Mononuclear cell (primary cell): Measurements from ENCODE around the gene POLR2J2. TPM values are rescaled to one million over a fixed set of nuclear protein-coding genes. Genes with fewer than 3 reads are reported as not detected.
A peak's percentile ranks its signal among the peaks of the same experiment; 100 is the strongest.
"Not testable (repeated sequence)": the region's sequence is repeated elsewhere in the genome, so short reads cannot be mapped to it uniquely, and the experiment has no call there.

Experiments used
- H3K27me3 ChIP-seq: 2 replicates; pipeline ENCODE4 v1.6.0; 2011; ENCODE audit warnings: low read length, control low read depth; ENCODE audit not compliant: insufficient read depth
- H3K4me1 ChIP-seq: 2 replicates; pipeline ENCODE4 v1.5.1; 2011; ENCODE audit warnings: mild to moderate bottlenecking, low read length, control low read depth; ENCODE audit not compliant: insufficient read depth
- H3K4me3 ChIP-seq: 2 replicates; pipeline ENCODE4 v1.5.1; 2011; ENCODE audit warnings: mild to moderate bottlenecking, low read length, moderate library complexity
- H3K9me3 ChIP-seq: 2 replicates; pipeline ENCODE4 v1.5.1; 2011; ENCODE audit warnings: low read depth, mild to moderate bottlenecking, control low read depth, low read length
- total RNA-seq: library from RNA; depleted of rRNA; stranded (reverse); fragments of >200 nt; gene quantifications from one replicate; pipeline ENCODE4 v1.2.3, GENCODE V29; 2012

POLR2J2 gene
- 7.9 TPM for total RNA-seq

DNA sequence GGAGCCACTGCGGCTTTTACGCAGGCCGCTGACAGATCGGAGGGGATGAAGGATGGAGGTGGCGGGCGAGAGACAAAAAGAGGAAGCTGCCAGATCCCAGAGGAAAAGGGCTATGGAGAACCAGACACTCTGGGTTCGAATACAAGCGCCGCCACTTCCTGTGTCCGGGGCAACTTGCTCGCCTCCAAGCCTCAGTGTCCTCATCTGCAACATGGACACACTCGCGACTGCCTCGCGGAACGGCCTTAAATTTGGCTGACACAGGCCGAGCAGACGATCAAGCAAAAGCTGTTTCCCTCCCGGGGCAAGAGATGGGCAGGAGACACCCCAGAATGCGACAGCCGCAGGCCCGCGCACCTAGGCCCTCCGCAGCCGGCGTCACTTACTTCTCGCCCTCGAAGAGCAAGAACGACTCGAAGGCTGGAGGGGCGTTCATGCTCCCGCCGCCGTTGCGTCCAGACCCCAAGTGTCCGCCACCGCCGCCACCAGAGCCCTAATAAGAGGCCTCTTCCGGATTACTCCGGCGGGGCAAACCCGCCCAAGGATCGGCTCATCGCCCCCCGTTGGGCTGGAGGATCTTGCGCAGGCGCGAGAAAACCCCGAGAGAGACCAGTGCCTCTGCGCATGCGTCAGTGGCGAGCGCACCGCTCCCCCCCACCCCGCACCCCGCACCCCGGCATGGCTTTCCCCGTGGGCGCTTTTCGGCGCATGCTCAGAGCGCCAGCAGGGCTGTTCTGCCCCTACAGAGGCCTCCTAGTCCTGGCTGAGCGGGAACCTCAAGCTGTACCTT, at the start of gene POLR2J2:
Gene POLR2J2, minus strand, starts transcription at position 498 of the 790 bp plus-strand sequence. Its CDS starts 62 bp downstream, at position 436.
- not testable (repeated sequence) for H3K9me3 ChIP-seq, H3K27me3 ChIP-seq, H3K4me1 ChIP-seq
- H3K4me3 ChIP-seq = peak within 1 kb of the TSS; percentile 52

DNA sequence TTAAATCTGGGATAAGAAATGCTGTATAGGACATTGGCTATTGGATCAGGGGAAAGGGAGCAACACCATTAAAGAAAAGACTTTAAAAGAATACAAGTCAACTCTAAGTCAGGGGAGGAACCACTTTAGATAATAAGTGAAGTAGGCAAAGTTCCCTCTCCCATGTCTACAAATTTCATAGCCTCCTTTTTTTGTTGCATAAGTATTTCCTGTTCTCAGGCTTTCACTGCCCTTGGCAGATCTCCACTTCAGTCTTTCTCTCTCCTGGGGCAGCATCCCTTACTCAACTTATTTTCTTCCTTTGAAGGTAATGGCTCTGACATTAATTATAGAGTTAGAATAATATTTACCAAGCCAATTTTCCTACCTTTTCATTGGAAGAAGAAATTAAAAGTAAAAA, 47.0 kb upstream of the POLR2J2 start:
- not testable (repeated sequence) for H3K4me3 ChIP-seq, H3K9me3 ChIP-seq, H3K27me3 ChIP-seq
- peaks cover 12% of the 10 kb centered on the region for H3K4me1 ChIP-seq

DNA sequence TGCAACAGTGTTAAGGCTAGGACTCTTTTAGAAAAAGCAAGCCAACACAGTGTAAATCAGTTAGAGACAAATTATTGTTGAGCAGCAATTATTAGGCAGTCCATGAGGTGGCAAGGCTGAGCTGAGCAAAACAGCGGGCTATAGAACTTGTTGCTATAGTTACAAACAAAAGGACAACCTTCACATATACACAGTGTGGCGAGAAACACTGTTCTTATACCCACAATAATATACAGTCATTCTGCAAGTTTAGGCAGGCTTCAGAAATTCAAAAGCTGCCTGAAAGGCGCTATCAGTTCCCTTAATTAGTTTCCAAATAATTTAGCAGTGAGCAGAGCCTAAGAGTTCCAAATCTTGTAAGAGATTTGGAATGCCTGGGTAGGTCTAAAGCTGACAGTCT, 44.3 kb upstream of the POLR2J2 start:
- H3K27me3 ChIP-seq, H3K9me3 ChIP-seq, H3K4me3 ChIP-seq: not testable (repeated sequence)
- H3K4me1 ChIP-seq = peaks cover 18% of the 10 kb centered on the region

DNA sequence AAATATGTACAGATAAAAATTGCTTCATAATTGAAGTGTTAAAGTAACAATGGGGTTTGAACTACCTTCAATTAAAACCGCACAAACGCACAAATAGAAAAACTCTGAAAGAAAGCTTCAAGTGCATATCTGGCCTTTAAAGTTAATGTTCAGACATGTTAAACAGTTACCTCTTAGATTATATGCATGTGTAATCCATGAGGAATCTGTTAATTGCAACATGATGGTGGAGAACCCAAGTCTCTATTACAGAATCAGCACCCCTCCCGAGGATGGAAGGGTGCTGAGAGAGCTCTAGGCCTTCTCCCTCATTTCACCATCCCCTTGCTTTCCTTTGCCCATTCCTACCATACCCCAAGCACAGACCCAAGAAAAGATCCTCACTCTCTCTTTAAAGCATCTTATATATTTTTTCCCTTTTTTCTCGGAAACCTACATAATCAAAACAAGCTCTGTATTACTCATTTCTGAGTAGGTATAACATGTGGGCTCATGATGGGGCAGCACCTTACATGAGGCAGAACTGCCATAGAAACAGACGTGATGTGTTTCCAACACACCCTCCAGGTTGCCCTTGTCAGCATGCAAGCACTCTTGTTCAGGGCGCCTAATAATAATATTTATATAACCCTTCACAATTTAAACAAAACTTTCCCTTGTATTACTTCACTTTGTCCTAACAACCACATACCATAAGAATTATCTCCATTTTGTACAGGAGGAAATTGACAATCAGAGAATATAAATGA, 43.5 kb upstream of the POLR2J2 start:
- H3K9me3 ChIP-seq, H3K4me3 ChIP-seq, H3K27me3 ChIP-seq: not testable (repeated sequence)
- H3K4me1 ChIP-seq = peaks cover 18% of the 10 kb centered on the region

GRCh38 chr7:102713691-102714080, 42.2 kb upstream of the POLR2J2 start:
- H3K4me1 ChIP-seq = peaks cover 13% of the 10 kb centered on the region
- H3K27me3 ChIP-seq, H3K4me3 ChIP-seq: not testable (repeated sequence)

DNA sequence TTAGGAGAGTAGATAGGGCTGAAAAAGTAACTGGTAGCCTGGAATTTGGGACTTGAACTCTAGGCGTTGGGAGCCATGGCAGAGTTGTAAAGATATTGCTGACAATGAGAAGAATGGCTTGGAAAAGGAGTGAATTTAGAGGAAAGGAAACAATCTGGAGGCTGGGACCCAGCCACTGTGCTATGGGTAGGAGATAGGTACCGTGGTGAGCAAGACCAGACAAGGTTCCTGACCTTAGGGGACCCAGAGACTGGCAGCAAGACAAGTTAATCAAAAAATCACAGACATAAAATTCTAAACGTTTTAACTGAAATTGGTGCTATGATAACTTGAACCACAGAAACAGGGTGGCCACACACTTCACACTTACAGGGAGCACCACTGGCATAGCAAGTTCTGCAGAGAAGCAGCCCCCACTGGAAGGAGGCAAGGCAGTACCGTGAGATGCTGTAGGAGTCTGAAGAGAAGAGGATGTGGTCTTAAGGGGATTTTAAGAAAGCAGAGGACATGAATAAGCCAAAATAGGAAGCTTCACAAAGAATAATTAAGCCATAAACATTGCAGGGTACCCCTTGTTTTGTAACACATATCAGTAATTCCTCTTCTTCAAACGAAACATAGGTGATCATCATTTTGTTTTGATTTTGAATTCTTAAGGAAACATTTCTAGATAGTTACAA, 41.7 kb upstream of the POLR2J2 start:
- H3K4me3 ChIP-seq, H3K27me3 ChIP-seq, H3K9me3 ChIP-seq: not testable (repeated sequence)
- H3K4me1 ChIP-seq = peaks cover 11% of the 10 kb centered on the region

More at GRCh38 chr7:102713691-102714080, 42.2 kb upstream of the POLR2J2 start:
- H3K9me3 ChIP-seq = not testable (repeated sequence)

DNA sequence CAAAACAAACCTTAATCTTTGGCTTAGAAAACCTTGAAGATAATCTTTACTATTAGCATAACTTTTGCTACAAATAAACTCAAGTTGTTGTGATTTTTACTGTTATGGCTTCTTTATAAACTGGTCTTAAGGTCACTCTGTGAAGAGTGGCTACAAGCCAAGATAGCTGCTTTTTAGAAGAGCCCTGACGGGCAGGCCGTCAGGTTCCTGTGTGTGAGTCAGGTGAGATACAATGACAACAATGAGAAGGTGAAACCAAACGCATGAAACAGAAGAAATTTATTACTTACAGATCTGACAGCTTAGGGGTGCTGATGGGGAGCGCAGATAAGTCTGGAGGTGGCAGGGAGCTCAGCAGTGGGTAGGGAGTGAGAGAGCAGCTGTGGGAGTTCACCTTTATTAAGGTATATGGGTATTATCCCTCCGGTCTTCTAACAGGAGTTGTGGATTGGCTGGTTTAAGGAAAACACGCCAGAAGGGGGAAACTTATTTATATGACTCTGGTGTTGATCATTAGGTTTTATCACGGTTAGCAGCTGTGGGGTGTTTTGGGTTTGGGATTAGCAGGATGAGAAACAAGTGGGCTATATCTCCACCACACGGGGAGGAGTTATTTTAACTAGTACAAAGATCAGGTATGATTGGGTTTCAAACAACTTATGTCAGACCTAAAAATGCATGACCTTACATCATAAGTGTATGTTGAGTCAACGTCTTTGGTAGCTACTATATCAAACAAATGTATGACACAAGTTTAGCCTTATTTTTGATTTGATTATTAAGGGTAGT, 27.7 kb upstream of the POLR2J2 start:
- H3K4me3 ChIP-seq, H3K4me1 ChIP-seq, H3K9me3 ChIP-seq, H3K27me3 ChIP-seq: not testable (repeated sequence)

DNA sequence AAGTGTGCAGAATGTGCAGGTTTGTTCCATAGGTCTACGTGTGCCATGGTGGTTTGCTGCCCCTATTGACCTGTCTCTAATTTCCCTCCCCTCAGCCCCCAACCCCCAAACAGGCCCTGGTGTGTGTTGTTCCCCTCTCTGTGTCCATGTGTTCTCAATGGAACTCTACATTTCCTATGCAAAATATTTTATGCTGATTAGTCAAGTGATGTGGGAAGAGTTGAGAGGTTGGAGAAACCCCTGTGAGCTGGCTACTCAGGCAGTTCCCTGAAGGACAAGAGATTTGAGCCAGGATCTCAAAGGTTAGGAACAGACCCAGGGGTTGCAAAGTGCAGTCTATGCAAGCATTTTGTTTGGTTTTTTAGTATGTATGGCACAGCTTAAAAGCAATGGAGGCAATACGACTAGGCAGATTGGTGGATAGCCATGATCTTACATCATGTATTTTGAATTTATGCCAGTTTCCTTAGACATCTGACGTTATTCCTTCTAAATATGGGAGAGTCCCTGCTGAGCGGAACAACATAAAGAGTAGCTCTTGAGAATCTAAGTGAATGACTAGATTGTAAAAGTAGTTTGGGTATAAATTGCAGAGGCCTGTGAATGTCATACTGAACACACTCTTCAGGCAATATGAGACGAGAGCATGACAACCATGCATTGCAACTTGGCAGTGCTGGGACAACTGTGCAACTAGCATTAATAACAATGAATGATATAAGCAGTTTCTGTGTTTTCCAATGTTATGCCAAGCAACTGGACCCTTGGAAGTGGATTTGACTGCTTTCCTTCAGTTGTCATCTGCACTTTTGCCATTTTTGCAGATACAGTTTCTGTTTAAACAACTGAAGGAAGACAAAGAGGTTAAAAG, 26.4 kb upstream of the POLR2J2 start:
- H3K9me3 ChIP-seq, H3K4me3 ChIP-seq, H3K27me3 ChIP-seq, H3K4me1 ChIP-seq: not testable (repeated sequence)

- not testable (repeated sequence) for H3K4me3 ChIP-seq, H3K9me3 ChIP-seq, H3K4me1 ChIP-seq, H3K27me3 ChIP-seq
These were observed 24.5 kb upstream of the POLR2J2 start for GRCh38 chr7:102696009-102696408.

DNA sequence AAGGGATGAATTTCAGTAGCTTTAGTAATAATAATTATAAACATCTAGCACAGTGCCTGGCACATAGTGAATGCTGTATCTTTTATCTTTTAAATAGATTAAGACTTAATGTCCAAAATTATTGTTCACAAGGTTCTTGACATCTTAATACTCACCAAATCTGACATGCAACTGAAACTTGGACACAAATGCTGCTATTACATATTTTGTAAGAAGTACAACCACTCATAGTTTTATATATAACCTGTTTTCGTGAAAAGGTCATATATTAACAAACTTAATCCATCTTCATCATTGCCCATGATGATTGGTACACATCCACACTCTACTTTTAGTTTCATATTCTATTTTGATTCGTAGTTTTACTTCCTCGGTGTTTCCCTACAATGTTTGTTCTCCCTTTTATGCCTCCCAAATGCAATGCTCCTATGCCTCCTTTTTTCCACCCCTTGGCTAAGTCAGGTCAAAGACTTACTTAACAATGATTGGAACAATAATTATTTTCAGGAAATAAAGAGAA, 23.6 kb upstream of the POLR2J2 start:
- H3K27me3 ChIP-seq, H3K4me1 ChIP-seq, H3K4me3 ChIP-seq, H3K9me3 ChIP-seq: not testable (repeated sequence)

DNA sequence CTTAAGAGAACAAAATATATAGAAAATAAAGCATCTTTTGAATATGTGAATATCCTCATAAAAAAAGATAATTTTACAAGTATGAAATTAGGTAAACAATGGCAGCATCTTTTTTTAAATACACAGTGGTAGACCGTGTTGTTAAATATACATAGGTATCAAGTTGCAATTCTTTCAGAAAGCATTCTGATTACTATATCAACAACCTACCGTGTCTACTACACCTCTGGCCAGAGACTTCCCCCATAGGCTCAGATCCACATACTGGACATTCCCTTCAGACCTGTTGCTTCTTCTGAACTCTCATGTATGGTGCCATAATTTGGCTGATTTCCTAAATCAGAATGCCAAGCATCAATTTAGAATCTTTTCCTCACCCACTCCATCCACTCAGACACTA, 22.5 kb upstream of the POLR2J2 start:
- H3K9me3 ChIP-seq, H3K4me3 ChIP-seq, H3K4me1 ChIP-seq, H3K27me3 ChIP-seq: not testable (repeated sequence)

DNA sequence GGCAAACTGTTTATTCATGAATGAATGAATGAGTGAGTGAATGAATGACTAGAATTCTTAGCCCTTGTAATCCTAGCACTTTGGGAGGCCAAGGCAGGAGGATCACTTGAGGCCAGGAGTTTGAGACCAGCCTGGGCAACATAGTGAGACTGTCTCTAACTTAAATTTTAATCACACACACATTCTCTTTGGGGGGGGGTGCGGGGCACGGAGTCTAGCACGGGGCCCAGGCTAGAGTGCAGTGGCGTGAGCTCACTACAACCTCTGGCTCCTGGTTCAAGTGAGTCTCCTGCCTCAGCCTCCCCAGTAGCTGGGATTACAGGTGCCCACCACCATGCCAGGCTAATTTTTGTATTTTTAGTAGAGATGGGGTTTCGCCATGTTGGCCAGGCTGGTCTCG, 19.1 kb upstream of the POLR2J2 start:
- H3K4me3 ChIP-seq, H3K27me3 ChIP-seq, H3K4me1 ChIP-seq, H3K9me3 ChIP-seq: not testable (repeated sequence)

DNA sequence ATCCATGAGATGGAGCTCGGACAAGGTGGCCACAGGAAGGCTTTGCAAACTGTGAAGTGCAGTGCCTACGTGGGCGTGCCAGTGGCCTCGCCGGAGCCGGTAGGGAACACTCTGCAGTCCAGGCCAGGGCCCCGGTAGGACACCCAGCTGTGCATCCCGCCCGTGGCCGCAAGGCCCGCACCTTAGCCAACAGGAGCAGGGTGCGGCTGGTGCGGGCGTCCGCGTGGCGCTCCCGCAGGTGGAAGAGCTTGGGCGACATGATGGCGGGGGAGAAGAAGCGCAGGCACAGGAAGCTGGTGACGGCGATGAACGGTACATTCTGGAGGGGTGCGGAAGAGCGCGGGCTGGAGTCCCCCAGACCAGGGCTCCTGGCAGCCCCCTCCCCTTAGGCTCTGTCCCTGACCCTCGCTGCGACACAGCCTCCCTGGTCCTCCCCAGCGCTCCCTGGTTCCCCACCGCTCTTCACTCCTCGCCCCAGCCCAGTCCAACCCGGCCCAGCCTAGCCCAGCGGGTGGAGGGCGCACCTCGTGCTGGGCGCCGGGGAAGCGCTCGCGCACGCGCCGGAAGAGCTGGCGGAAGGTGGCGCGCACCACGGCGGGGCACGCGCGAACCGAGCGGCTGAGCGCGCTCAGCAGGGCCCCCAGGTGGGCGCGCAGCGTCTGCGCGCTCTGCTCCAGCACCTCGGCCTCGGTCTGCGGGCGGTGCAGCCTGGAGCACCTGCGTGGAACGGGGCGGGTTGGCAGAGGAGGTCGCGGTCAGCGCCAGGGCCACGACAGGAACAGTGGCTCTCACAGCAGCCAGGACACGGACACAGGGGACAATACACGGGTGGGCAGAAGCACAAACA, 18.2 kb upstream of the POLR2J2 start:
- not testable (repeated sequence) for H3K4me3 ChIP-seq, H3K4me1 ChIP-seq, H3K27me3 ChIP-seq, H3K9me3 ChIP-seq
